Epidermal melanocyte (primary cell): Measurements from ENCODE around the gene CCDC172.

Experiments
- DNase-seq: peaks from one replicate; pipeline ENCODE4 v3.0.0; 2011; ENCODE audit warnings: low spot score; ENCODE audit not compliant: insufficient read length

CCDC172 gene

DNA sequence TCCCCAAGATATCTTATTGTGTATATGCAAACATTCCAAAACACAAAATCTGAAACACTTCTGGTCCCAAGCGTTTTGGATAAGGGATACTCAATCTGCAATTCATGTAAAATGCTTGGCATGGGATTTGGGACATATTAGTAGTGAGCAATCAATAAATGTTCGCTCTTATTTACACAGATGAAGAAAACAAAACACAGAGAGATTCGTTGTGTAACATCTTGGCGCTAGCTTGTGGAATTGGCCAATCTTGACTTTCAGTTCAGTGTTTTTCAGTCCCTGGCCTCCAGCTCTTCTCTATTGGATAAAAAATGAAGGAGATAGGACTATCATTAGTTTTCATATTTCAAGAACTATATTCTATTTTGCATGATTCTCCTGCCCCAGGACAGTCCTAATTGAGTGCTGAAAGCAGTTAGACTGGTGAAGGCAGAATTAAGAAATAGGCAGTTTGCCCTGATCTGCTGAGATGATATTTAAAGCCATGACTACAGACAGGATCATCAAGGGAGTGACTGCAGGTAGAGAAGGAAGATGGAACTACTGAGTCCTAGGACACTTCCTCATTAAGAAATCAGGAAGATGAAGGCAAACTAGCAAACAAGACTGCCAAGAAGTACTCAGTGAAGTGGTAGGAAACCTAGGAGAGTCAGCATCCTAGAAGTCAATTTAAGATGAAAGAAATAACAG, 105.2 kb downstream of the CCDC172 start:
- no peak for DNase-seq
